Stimulated activated CD4-positive, alpha-beta T cell treated with anti-CD3 and anti-CD28 coated beads, Interleukin-4, amount 100 ng/mL, for 24 hours (primary cell): ENCODE measurements around the gene ZFAND4.
"Not testable (repeated sequence)": the region's sequence is repeated elsewhere in the genome, so short reads cannot be mapped to it uniquely, and the experiment has no call there.

ENCODE experiments used
- DNase-seq: peaks from one replicate; pipeline ENCODE4 v3.0.0-alpha.2; 2020

The ZFAND4 gene

DNA sequence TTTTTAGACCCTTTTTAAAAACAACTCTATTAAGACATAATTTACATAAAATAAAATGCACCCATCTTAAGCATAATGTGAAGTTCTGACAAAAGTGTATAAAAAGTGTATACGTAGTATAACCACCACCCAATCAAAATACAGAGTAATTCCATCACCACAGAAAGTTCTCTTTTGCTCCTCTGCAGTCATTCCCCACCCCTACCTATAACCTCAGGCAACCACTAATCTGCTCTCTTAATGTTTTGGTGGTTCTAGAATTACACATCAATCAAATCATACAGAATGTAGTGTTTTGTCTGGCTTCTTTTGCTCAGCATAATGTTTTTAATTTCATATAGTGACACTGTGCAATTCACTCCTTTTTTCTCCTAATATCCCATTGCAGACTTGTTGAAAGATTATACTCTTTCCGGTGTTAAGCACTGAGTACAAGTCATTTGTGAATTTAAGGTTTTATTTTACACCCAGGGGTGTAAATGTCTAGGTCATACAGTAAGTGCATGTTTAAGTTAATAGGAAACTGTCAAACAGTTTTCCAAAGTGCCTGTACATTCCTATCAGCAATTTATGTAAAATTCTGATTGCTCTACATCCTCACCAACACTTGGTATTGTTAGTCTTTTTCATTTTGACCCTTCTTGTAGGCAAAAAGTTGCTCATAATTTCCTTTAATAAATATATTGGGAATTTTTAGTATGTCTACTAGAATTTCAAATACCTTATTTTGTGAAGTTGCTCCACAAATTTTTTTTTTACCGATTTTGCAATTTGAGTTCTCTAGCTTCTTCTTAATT, 86.3 kb downstream of the ZFAND4 start:
- no peak for DNase-seq

DNA sequence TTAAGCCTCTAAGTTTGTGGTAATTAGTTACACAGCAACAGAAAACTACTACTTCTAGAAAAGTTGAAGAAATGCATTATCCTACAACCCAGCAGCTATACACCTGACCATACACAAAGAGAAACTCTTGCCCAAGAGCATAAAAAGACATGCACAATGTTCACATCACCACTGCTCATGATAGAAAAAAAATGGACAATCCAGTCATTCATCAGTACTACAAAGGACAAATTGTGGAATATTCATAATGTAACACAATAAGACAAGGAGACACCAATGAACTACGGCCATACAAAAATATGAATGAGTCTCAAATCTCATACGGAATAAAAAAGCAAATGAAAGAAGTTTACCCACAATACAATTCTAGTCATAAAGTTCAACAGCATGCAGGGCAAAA, 87.4 kb downstream of the ZFAND4 start:
- DNase-seq = no peak

DNA sequence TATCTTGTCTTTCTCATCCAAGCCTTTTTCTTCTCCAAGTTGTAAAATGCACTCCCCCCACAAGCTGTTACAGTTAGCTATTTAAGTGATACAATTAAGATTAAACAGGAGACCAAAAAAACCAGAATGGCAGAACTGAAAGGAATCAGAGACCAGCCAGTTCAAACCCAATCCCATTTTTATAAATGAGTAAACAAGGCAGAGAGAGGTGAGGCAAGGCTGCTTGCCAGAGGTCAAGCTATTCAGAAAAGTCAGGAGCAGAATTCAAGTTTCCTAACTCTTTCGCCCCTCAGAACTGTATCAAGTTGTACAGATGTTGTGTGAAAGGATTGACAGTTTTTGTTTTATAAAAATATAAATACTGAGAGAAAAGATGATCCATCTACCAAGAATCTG, 90.2 kb downstream of the ZFAND4 start:
- DNase-seq = no peak

DNA sequence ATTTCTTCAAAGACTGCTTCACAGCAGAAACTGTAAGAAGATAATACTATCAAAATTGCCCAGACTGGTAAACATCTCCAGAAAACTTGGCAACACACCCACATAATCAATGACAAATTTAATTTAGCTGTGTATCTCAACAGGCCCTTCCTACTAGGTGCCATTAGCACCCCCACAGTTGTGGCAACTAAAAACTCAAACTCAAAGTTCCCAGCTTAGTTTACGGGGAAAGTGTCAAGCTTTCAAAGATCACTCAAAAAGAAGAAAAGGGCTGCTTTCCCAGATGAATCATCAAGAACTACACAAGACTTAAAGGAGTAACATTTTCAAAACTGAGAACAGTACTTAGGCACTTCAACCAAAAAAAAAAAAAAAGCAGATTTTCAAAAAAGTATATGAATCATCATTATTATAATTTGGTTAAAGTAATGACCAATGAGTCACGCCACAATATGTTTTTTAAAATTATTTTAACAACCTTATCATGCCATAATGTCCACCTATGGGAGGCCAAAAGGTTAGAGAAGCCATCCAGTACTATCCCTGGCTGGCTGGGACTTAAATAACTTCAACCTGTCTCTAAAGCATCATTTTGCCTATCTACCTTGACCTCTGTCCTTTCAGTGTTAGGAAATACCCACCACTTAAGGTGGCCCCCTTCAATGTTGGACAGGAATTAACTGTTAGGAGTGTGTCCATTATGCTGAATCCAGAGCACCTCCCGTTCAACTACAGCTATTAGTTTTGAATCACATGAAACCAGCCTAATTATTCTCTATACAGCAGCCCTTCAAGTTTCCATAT, 90.8 kb downstream of the ZFAND4 start:
- peak; percentile 30 for DNase-seq

DNA sequence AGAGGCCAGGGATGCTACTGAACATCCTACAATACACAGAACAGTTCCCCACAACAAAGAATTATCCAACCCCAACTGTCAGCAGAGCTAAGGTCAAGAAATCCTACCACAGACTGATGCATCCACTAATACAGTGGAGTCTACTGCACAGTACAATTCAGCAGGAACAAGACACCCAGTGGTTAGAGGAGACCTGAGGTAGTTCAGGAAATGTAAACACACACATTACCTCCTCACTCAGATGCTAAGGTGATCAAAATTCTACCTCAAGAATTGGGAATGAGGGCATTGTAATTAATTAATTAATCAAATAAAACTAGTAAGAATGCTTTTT, 91.4 kb downstream of the ZFAND4 start:
- no peak for DNase-seq

DNA sequence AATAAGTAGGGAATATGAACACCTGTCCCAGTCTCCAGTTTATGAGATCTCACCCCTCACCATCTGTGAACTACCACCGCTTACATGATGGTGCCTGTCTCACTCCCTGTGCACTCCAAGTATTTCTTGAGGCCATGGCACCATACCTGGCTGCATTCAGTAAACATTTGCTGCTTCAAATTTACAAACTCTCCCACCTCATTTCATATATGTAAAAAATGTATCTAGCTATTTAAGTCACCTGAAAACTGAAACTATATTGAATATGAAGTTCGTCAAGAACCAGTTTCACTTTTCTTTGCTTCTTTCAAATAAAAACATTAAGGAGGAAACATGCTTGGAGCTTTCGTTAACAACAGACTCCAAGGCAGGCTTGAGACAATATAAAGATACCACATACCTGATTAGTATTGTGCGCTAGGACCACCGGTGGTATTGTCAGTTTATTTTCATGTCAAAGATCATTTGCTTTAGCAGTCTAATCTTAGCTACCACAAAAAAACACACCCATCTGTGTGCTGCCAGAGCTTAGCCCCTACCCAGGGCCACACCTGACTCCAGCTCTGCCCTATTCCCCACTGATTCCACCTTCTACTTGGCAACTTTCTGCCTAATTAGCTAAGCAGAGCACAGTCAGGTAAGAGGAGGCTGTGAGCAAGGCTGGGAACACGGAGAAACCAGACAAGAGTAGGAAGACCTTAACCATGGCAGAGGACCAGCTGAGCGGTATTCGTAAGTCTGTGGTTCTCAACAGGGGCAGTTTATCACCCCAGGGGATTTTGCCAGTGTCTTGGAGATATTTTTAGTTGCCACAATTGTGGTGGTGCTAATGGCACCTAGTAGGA, 92.0 kb downstream of the ZFAND4 start:
- peak; percentile 33 for DNase-seq

DNA sequence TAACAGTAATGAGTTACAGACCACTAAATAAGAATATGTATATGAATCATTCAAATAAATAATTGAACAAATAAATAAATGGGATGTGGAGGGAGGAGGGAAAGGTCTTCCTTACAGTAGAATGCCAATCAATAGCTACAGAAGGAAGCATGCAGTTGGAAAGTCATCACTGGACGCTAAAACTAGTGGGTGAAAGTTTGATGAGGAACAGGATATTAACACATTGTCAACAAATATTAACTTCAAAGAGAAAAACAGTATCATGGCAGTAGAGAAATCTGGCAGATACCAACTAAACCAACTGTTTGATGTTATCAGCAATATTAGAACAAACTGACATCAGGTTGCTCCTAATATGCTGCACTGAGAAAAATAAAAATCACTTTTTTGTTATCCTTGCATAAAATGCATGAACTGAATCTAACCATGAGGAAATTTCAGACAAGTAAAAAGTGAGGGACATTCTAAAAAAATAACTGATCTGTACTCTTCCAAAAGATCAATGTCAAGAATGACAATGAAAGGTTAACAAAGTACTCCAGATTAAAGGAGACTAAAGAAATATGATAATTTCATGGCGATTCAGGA, 94.1 kb downstream of the ZFAND4 start:
- DNase-seq = no peak

DNA sequence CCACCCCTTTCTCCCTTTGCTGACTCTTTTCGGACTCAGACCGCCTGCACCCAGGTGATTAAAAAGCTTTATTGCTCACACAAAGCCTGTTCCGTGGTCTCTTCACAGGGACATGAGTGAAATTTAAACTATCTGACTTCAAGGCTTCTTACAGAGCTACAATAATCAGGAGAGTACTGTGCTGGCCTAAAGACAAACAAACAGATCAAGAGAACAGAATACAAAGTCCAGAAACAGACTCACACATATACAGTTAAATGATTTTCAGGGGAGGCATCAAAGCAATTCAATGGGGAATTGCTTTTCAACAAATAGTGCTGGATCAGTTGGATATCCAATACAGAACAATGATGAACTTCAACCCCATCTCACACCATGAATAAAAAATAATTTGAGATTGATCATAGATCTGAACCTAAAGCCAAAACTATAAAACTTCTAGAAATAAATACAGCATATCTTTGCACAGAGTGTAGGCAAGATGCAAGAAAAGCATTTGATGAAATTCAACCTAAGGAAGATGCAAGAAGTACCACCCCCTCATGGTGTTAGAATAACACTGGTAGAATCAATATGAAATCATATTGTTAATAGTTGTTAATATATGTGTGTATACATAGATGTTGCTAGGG, 96.5 kb downstream of the ZFAND4 start:
- DNase-seq = no peak

DNA sequence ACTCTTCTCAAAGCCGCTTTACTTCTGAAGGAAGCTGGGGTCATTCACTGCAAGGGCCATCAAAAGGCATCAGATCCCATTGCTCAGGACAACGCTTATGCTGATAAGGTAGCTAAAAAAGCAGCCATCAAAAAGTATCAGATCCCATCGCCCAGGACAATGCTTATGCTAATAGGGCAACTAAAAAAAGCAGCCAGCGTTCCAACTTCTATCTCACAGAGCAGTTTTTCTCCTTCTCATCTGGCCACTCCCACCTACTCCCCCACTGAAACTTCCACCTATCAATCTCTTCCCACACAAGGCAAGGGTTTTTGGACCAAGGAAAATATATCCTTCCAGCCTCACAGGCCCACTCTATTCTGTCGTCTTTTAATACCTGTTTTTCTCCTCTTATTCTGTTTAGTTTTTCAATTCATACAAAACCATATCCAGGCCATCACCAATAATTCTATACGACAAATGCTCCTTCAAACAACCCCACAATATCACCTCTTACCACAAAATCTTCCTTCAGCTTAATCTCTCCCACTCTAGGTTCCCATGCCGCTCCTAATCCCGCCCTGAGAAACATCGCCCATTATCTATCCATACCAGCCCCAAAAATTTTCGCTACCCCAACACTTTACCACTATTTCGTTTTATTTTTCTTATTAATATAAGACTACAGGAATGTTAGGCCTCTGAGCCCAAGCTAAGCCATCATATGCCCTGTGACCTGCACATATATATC, 97.4 kb downstream of the ZFAND4 start:
- not testable (repeated sequence) for DNase-seq

DNA sequence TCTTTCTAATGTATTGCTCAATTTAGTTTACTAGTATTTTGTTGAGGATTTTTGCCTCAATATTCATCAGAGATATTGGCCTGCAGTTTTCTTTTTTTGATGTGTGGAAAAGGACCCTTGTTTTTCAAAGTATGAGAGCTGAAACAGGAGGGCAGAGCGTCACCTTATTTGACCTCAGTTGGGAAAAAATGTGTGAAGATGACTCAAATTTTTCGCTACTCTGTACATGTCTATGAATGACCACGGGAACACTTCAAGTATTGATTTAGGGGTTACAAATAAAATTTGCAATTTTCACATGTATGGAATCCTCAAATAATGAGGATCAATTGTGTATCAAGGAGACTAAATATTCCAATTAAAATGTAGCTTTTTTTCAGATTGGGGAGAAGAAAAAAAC, 103.1 kb downstream of the ZFAND4 start:
- no peak for DNase-seq

DNA sequence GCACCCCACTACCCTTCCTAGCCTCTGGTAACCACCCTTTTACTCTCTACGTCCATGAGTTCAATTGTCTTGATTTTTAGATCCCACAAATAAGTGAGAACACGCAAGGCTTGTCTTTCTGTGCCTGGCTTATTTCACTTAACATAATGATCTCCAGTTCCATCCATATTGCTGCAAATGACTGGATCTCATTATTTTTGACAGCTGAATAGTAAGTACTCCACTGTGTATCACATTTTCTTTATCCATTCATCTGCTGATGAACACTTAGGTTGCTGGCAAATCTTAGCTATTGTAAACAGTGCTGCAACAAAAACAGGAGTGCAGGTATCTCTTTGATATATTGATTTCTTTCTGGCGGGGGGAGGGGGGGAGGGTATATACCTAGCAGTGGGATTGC, 106.2 kb downstream of the ZFAND4 start:
- no peak for DNase-seq
